HCT116 (cell line): ENCODE results near the gene PRPS1. TPM values are rescaled to one million over a fixed set of nuclear protein-coding genes. Genes with fewer than 3 reads are reported as not detected.

Source experiments
- ATAC-seq: fragments of 200-7000 bp; cut with Tn5 transposase; 2 replicates; pipeline ENCODE4 v1.9.1; 2020; ENCODE audit warnings: mild to moderate bottlenecking, moderate library complexity
- BruUV-seq: library from RNA; stranded (reverse); fragments of 400-500 nt; replicated peaks from 2 replicates; lab custom pipeline; 2021; lab: Mats Ljungman, UMichigan
- CTCF ChIA-PET: fragments of 300-600 bp; sonication (Branson Sonifier 250); formaldehyde crosslinking; loops from one replicate; lab custom pipeline; 2021; ENCODE audit warnings: antibody characterized with exemption; lab: Charles Lee
- POLR2A ChIA-PET: fragments of 300-600, 350-600 bp; sonication (Branson Sonifier 250); formaldehyde crosslinking; loops from one replicate; lab custom pipeline; 2021; ENCODE audit warnings: antibody characterized with exemption; lab: Charles Lee
- RAD21 ChIA-PET, 2 experiments: fragments of 300-600 bp; sonication (Branson Sonifier 250); formaldehyde crosslinking; loops; one replicate each; lab custom pipeline; 2023; ENCODE audit warnings: low total read pairs in 2 of 2; ENCODE audit not compliant: uncharacterized antibody in 2 of 2, unreplicated experiment in 2 of 2, low non-redundant PET in 1 of 2; lab: Charles Lee
- DNase-seq: peaks from one replicate; pipeline ENCODE4 v3.0.0-alpha.2; 2010; ENCODE audit warnings: low read depth, low spot score
- H2AFZ ChIP-seq: fragments of 200-600 bp; shearing (Covaris generic), sonication (generic); 2 replicates; pipeline ENCODE4 v1.6.1; 2017; ENCODE audit warnings: low read depth, mixed run types, mixed read lengths, antibody characterized with exemption, low read length; ENCODE audit not compliant: poor library complexity, severe bottlenecking
- H3K27ac ChIP-seq: 2 replicates; pipeline ENCODE4 v1.5.1; 2012; ENCODE audit warnings: low read depth, low read length
- H3K27me3 ChIP-seq: fragments of 200-600 bp; sonication (generic); 2 replicates; pipeline ENCODE4 v1.6.1; 2016; ENCODE audit warnings: mixed run types, low read length, mixed read lengths; ENCODE audit not compliant: insufficient read depth
- H3K36me3 ChIP-seq, 2 experiments: fragments of 200-500 bp in 1 of 2; fragments of 200-600 bp in 1 of 2; sonication (Bioruptor generic) in 1 of 2; sonication (generic) in 1 of 2; 2 replicates each; pipeline versions ENCODE4 v1.5.1 to v1.6.1; 2014 to 2016; ENCODE audit warnings: low read length in 2 of 2, inconsistent platforms in 1 of 2, mixed read lengths in 1 of 2, mixed run types in 1 of 2; ENCODE audit not compliant: insufficient read depth in 2 of 2, control insufficient read depth in 1 of 2
- H3K4me1 ChIP-seq, 2 experiments: fragments of 200-600 bp in 1 of 2; sonication (generic) in 1 of 2; 2 replicates each; pipeline versions ENCODE4 v1.5.1 to v1.6.1; 2012 to 2017; ENCODE audit warnings: low read length in 2 of 2, inconsistent platforms in 1 of 2, mild to moderate bottlenecking in 1 of 2, mixed read lengths in 1 of 2, mixed run types in 1 of 2, moderate library complexity in 1 of 2; ENCODE audit not compliant: insufficient read depth in 2 of 2, control insufficient read depth in 1 of 2
- H3K4me2 ChIP-seq: fragments of 200-600 bp; sonication (generic); 2 replicates; pipeline ENCODE4 v1.6.1; 2017; ENCODE audit warnings: mixed run types, low read length, mixed read lengths
- H3K4me3 ChIP-seq, 2 experiments: fragments of 200-600 bp in 1 of 2; sonication (generic) in 1 of 2; replicated peaks in 1 of 2; 2 replicates each; pipeline ENCODE4 v1.5.1; 2011 to 2016; ENCODE audit warnings: low read length in 2 of 2, control low read depth in 1 of 2, low read depth in 1 of 2, mild to moderate bottlenecking in 1 of 2, mixed read lengths in 1 of 2, mixed run types in 1 of 2
- H3K79me2 ChIP-seq: fragments of 200-600 bp; sonication (generic); 2 replicates; pipeline ENCODE4 v1.6.1; 2017; ENCODE audit warnings: mild to moderate bottlenecking, mixed run types, low read length, moderate library complexity, mixed read lengths; ENCODE audit not compliant: insufficient read depth
- H3K9ac ChIP-seq: fragments of 200-600 bp; sonication (generic); 2 replicates; pipeline ENCODE4 v1.6.1; 2016; ENCODE audit warnings: low read length, mixed read lengths
- H3K9me2 ChIP-seq: fragments of 200-600 bp; sonication (generic), shearing (Covaris generic); 2 replicates; pipeline ENCODE4 v1.6.1; 2017; ENCODE audit warnings: mixed run types, mild to moderate bottlenecking, moderate library complexity; ENCODE audit not compliant: insufficient read depth
- H3K9me3 ChIP-seq, 2 experiments: fragments of 200-500 bp in 1 of 2; fragments of 200-600 bp in 1 of 2; sonication (Bioruptor generic) in 1 of 2; sonication (generic) in 1 of 2; 2 replicates each; pipeline ENCODE4 v1.6.1; 2014 to 2017; ENCODE audit warnings: low read length in 2 of 2, mixed read lengths in 2 of 2, inconsistent platforms in 1 of 2, low read depth in 1 of 2, mild to moderate bottlenecking in 1 of 2, mixed run types in 1 of 2, moderate library complexity in 1 of 2; ENCODE audit not compliant: control insufficient read depth in 1 of 2, insufficient read depth in 1 of 2
- H4K20me1 ChIP-seq: fragments of 200-600 bp; sonication (generic), shearing (Covaris generic); 2 replicates; pipeline ENCODE4 v1.6.1; 2017; ENCODE audit warnings: mixed run types, mild to moderate bottlenecking, moderate library complexity; ENCODE audit not compliant: insufficient read depth
- ATF3 ChIP-seq: IDR thresholded peaks from 2 replicates; pipeline ENCODE4 v1.6.1; 2012
- CBX3 ChIP-seq: IDR thresholded peaks from 2 replicates; pipeline ENCODE4 v1.6.1; 2012; ENCODE audit warnings: low read depth
- CEBPB ChIP-seq: IDR thresholded peaks from 2 replicates; pipeline ENCODE4 v1.6.1; 2012; ENCODE audit warnings: low read depth
- EGR1 ChIP-seq: IDR thresholded peaks from 2 replicates; pipeline ENCODE4 v1.6.1; 2012; ENCODE audit warnings: low read depth
- ELF1 ChIP-seq: IDR thresholded peaks from 2 replicates; pipeline ENCODE4 v1.6.1; 2012; ENCODE audit warnings: low read depth, borderline replicate concordance
- EZH2 ChIP-seq: fragments of 200-600 bp; sonication (generic); IDR thresholded peaks from 2 replicates; pipeline ENCODE4 v1.6.1; 2017; ENCODE audit warnings: antibody characterized with exemption, mixed run types
- EZH2phosphoT487 ChIP-seq: fragments of 200-600 bp; IDR thresholded peaks from 2 replicates; pipeline ENCODE4 v1.6.1; 2018; ENCODE audit warnings: antibody characterized with exemption, borderline replicate concordance
- FOSL1 ChIP-seq: IDR thresholded peaks from 2 replicates; pipeline ENCODE4 v1.6.1; 2012; ENCODE audit warnings: low read depth
- JUND ChIP-seq: IDR thresholded peaks from 2 replicates; pipeline ENCODE4 v1.6.1; 2012
- MAX ChIP-seq: IDR thresholded peaks from 2 replicates; pipeline ENCODE4 v1.6.1; 2012
- POLR2A ChIP-seq: IDR thresholded peaks from 2 replicates; pipeline ENCODE4 v1.7.0; 2011; ENCODE audit warnings: borderline replicate concordance; ENCODE audit not compliant: insufficient read depth, insufficient read length; ENCODE audit errors: extremely low read depth
- POLR2AphosphoS5 ChIP-seq: IDR thresholded peaks from 2 replicates; pipeline ENCODE4 v1.6.1; 2011; ENCODE audit warnings: mild to moderate bottlenecking, low read depth, low read length, moderate library complexity
- RAD21 ChIP-seq: IDR thresholded peaks from 2 replicates; pipeline ENCODE4 v1.6.1; 2012; ENCODE audit warnings: low read depth, mild to moderate bottlenecking
- SIN3A ChIP-seq: IDR thresholded peaks from 2 replicates; pipeline ENCODE4 v1.6.1; 2012; ENCODE audit warnings: low read depth
- SRF ChIP-seq: IDR thresholded peaks from 2 replicates; pipeline ENCODE4 v1.6.1; 2012; ENCODE audit warnings: low read depth
- TCF7L2 ChIP-seq: IDR thresholded peaks from 2 replicates; pipeline ENCODE4 v1.7.0; 2011; ENCODE audit warnings: borderline replicate concordance, inconsistent platforms; ENCODE audit not compliant: insufficient read depth, insufficient read length; ENCODE audit errors: extremely low read depth
- YY1 ChIP-seq: IDR thresholded peaks from 2 replicates; pipeline ENCODE4 v1.6.1; 2011; ENCODE audit warnings: low read length, low read depth, moderate library complexity, mild to moderate bottlenecking; ENCODE audit not compliant: insufficient replicate concordance; ENCODE audit errors: extremely low read depth
- ZFX ChIP-seq: fragments of 450-650 bp; IDR thresholded peaks from 2 replicates; pipeline ENCODE4 v1.6.1; 2017
- ZNF274 ChIP-seq: fragments of 200-500 bp; sonication (Bioruptor generic); IDR thresholded peaks from 2 replicates; pipeline ENCODE4 v1.6.1; 2014; ENCODE audit warnings: mild to moderate bottlenecking, low read depth, low read length, inconsistent platforms
- intact Hi-C: fragments of 100-400 bp; cut with micrococcal nuclease; formaldehyde crosslinking; loops from 2 replicates; pipeline ENCODE4 v1.10.0; 2022
- total RNA-seq: library from RNA; stranded (reverse); gene quantifications from one replicate; pipeline ENCODE4 v1.2.1, GENCODE V29; 2021; ENCODE audit not compliant: unreplicated experiment

PRPS1 gene
- total RNA-seq, 1 experiment from 2014 or later = 62.6 TPM

GRCh38 chrX:107589243-107589642 lies 39.1 kb upstream of the PRPS1 start:
- ATAC-seq = no peak
- CTCF ChIA-PET = no interaction called here
- Histone ChIP-seq H3K4me3 (no peak overlapping the region), H3K4me2 (no peak overlapping the region), H2AFZ (no peak overlapping the region), H3K79me2 (no peaks in the 10 kb centered on the region), H3K9me3 (no peaks in the 10 kb centered on the region), H3K4me1 (no peaks in the 10 kb centered on the region), H4K20me1 (no peaks in the 10 kb centered on the region), H3K9me2 (no peaks in the 10 kb centered on the region), H3K36me3 (no peaks in the 10 kb centered on the region), H3K9ac (no peak overlapping the region), H3K27ac (no peak overlapping the region), H3K27me3 (no peaks in the 10 kb centered on the region)
- no TSS peak for BruUV-seq
- no peak for TF ChIP-seq ATF3
- no peak for TF ChIP-seq POLR2A
- no peak for TF ChIP-seq ZNF274
- TF ChIP-seq EZH2 = no peak
- no peak for TF ChIP-seq POLR2AphosphoS5
- no peak for TF ChIP-seq ZFX
- TF ChIP-seq EZH2phosphoT487 = no peak
- no peak for TF ChIP-seq CBX3
- no peak for TF ChIP-seq CEBPB
- TF ChIP-seq ELF1 = no peak
- TF ChIP-seq MAX = no peak
- no peak for TF ChIP-seq JUND
- no peak for TF ChIP-seq TCF7L2
- no peak for TF ChIP-seq YY1
- TF ChIP-seq SIN3A = no peak
- TF ChIP-seq FOSL1 = no peak
- no peak for TF ChIP-seq SRF
- TF ChIP-seq RAD21 = no peak
- TF ChIP-seq EGR1 = no peak
- DNase-seq = no peak
- RAD21 ChIA-PET = no interaction called here
- POLR2A ChIA-PET = no interaction called here
- intact Hi-C loops = no loop called here
